HG02610 (cell line): ENCODE results near the gene GAN.

Source experiments
- ATAC-seq: cut with Tn5 transposase; IDR thresholded peaks from one replicate; pipeline ENCODE4 v1.9.1; 2021; ENCODE audit warnings: mild to moderate bottlenecking, moderate library complexity; ENCODE audit not compliant: unreplicated experiment

Gene GAN

GRCh38 chr16:81314603-81315270 lies at the start of gene GAN:
Gene GAN, plus strand, starts transcription at chr16:81314962. Its CDS starts 152 bp downstream, at chr16:81315114.
- peak; percentile 97 for ATAC-seq

GRCh38 chr16:81265052-81265451 lies 49.7 kb upstream of the GAN start:
- no peak for ATAC-seq

- ATAC-seq = no peak
Observed at GRCh38 chr16:81265658-81266451, 48.9 kb upstream of the GAN start.

GRCh38 chr16:81266680-81267095 lies 48.1 kb upstream of the GAN start:
- ATAC-seq = no peak

- ATAC-seq = no peak
Observed at GRCh38 chr16:81268509-81268908, 46.3 kb upstream of the GAN start.

- no peak for ATAC-seq
Observed at GRCh38 chr16:81273223-81273950, 41.4 kb upstream of the GAN start.

GRCh38 chr16:81275064-81275532 lies 39.7 kb upstream of the GAN start:
- no peak for ATAC-seq

GRCh38 chr16:81275795-81276194 lies 39.0 kb upstream of the GAN start:
- ATAC-seq = no peak

GRCh38 chr16:81276323-81276722 lies 38.4 kb upstream of the GAN start:
- ATAC-seq = no peak

- no peak for ATAC-seq
Observed at GRCh38 chr16:81277541-81278080, 37.2 kb upstream of the GAN start.

- ATAC-seq = no peak
Observed at GRCh38 chr16:81278526-81278925, 36.2 kb upstream of the GAN start.

- no peak for ATAC-seq
Observed at GRCh38 chr16:81279392-81279791, 35.4 kb upstream of the GAN start.

- no peak for ATAC-seq
Observed at GRCh38 chr16:81280393-81280792, 34.4 kb upstream of the GAN start.

GRCh38 chr16:81283044-81283443 lies 31.7 kb upstream of the GAN start:
- ATAC-seq = no peak

GRCh38 chr16:81284995-81285600 lies 29.7 kb upstream of the GAN start:
- ATAC-seq = no peak

- ATAC-seq = no peak
Observed at GRCh38 chr16:81286190-81286589, 28.6 kb upstream of the GAN start.

GRCh38 chr16:81291117-81291516 lies 23.6 kb upstream of the GAN start:
- no peak for ATAC-seq

- ATAC-seq = no peak
Observed at GRCh38 chr16:81292936-81293335, 21.8 kb upstream of the GAN start.

- no peak for ATAC-seq
Observed at GRCh38 chr16:81293909-81294802, 20.6 kb upstream of the GAN start.

- ATAC-seq = no peak
Observed at GRCh38 chr16:81296631-81297030, 18.1 kb upstream of the GAN start.
